Measurements from ENCODE around the gene GPN3.

DNA sequence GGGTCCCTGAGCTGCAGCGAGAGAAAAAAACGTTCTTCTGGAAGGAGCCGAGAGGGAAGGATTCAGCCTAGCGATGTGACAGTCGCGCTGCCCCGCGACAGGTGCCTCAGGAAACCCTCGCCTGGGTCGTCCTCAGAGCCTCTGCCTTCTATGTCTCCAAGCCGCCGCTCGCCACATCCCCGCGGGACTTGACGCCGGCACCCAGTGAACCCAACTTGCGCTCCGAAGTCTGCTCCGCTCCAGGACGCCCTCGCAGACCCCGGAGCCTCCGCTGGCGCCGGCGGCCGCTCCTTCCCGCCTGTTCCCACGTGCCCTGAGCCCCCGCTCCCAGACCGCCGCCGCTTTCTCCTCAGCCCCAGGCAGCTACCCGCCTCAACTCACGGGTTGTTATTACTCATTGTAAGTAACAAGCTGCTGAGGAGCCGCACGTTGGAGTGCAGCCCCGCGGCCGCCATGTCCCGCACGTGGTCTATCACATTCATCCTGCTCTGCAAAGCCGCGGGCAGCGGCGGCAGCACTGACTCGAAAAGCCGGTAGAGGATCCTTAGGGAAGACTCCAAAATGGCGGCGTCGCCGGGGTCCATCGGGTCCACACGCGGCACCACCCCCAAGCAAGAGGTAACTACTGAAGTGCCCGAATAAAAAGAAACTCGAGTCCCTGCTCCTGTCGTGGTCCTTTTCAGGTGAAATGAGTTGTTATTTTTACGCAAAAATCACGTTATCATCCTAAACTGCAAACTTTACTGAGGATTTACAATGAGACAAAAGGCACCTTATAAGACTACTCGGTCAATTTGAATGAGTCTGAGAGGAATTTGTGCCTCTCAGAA lies 64.7 kb downstream of the GPN3 start, which contains the start of gene ANAPC7:
- TF ChIP-seq, protein P1, sequence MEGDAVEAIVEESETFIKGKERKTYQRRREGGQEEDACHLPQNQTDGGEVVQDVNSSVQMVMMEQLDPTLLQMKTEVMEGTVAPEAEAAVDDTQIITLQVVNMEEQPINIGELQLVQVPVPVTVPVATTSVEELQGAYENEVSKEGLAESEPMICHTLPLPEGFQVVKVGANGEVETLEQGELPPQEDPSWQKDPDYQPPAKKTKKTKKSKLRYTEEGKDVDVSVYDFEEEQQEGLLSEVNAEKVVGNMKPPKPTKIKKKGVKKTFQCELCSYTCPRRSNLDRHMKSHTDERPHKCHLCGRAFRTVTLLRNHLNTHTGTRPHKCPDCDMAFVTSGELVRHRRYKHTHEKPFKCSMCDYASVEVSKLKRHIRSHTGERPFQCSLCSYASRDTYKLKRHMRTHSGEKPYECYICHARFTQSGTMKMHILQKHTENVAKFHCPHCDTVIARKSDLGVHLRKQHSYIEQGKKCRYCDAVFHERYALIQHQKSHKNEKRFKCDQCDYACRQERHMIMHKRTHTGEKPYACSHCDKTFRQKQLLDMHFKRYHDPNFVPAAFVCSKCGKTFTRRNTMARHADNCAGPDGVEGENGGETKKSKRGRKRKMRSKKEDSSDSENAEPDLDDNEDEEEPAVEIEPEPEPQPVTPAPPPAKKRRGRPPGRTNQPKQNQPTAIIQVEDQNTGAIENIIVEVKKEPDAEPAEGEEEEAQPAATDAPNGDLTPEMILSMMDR (conservative IDR thresholded peaks at IDR 0.05; ENCODE audit: low read depth, low read length): peak; percentile 30; the same call in 1 of the 2 replicates
- TF ChIP-seq FOS (IDR thresholded peaks at IDR 0.05; ENCODE audit: low read depth, low read length) (no peak), MXI1 (IDR thresholded peaks at IDR 0.05; ENCODE audit: borderline replicate concordance, low read depth, low read length) (peak; percentile 98), POLR2A (IDR thresholded peaks at IDR 0.05; ENCODE audit: low read depth, low read length) (peak; percentile 87)

All from IMR-90 (cell line).